OCI-LY7 (cell line): ENCODE measurements around the gene ZCCHC14.

Experiments used
- EZH2phosphoT487 ChIP-seq: fragments of 200-600 bp; sonication (generic); IDR thresholded peaks from 2 replicates; pipeline ENCODE4 v1.6.1; 2018; ENCODE audit warnings: low read depth, borderline replicate concordance, mild to moderate bottlenecking, mixed run types, antibody characterized with exemption, low read length, moderate library complexity, mixed read lengths
- TF ChIP-seq, protein P1 (sequence below): fragments of 200-600 bp; sonication (generic); conservative IDR thresholded peaks from 2 replicates; pipeline ENCODE4 v1.5.1; 2014; ENCODE audit warnings: mild to moderate bottlenecking, antibody characterized with exemption, low read length, moderate library complexity, mixed read lengths

DNA sequence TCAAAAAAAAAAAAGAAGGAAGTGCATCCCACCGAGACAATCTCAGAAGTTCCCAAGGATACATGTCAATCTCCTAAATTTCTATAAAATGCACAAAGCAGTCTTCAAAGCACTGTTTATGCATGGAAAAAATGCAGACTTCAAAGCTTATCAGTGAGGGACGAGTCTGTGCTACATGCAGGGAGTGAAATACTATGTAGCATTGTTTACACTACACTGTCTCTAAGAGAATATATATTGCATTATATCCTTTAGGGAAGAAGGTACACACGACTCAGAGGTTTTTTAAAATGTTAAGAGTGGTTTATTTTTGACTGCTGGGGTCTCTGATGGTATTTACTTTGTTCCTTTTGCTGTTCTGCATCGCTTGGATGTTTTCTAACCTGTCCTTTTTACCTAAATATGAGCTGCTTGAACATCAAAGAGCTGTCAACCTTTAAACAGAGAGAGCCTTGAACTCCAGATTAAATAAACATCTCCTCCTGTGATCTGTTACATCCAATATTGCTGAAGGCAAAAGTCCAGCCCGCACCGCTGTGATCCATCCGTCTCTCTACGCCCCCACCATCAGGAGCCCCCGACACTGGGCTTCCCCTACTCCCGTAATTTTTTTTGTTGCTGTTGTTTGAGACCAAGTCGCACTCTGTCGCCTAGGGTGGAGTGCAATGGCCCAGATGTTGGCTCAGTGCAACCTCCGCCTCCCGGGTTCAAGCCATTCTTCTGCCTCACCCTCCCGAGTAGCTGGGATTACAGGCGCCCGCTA is 110.6 kb downstream of the ZCCHC14 start:
- TF ChIP-seq, protein P1, sequence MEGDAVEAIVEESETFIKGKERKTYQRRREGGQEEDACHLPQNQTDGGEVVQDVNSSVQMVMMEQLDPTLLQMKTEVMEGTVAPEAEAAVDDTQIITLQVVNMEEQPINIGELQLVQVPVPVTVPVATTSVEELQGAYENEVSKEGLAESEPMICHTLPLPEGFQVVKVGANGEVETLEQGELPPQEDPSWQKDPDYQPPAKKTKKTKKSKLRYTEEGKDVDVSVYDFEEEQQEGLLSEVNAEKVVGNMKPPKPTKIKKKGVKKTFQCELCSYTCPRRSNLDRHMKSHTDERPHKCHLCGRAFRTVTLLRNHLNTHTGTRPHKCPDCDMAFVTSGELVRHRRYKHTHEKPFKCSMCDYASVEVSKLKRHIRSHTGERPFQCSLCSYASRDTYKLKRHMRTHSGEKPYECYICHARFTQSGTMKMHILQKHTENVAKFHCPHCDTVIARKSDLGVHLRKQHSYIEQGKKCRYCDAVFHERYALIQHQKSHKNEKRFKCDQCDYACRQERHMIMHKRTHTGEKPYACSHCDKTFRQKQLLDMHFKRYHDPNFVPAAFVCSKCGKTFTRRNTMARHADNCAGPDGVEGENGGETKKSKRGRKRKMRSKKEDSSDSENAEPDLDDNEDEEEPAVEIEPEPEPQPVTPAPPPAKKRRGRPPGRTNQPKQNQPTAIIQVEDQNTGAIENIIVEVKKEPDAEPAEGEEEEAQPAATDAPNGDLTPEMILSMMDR: no peak
- TF ChIP-seq EZH2phosphoT487: no peak
